HG03520 (cell line): Measurements from ENCODE around the gene UTP14A.
"Not testable (repeated sequence)": the region's sequence is repeated elsewhere in the genome, so short reads cannot be mapped to it uniquely, and the experiment has no call there.

Experiments used
- ATAC-seq: cut with Tn5 transposase; IDR thresholded peaks from one replicate; pipeline ENCODE4 v1.9.1; 2021; ENCODE audit warnings: mild to moderate bottlenecking, moderate library complexity; ENCODE audit not compliant: unreplicated experiment

UTP14A gene

DNA sequence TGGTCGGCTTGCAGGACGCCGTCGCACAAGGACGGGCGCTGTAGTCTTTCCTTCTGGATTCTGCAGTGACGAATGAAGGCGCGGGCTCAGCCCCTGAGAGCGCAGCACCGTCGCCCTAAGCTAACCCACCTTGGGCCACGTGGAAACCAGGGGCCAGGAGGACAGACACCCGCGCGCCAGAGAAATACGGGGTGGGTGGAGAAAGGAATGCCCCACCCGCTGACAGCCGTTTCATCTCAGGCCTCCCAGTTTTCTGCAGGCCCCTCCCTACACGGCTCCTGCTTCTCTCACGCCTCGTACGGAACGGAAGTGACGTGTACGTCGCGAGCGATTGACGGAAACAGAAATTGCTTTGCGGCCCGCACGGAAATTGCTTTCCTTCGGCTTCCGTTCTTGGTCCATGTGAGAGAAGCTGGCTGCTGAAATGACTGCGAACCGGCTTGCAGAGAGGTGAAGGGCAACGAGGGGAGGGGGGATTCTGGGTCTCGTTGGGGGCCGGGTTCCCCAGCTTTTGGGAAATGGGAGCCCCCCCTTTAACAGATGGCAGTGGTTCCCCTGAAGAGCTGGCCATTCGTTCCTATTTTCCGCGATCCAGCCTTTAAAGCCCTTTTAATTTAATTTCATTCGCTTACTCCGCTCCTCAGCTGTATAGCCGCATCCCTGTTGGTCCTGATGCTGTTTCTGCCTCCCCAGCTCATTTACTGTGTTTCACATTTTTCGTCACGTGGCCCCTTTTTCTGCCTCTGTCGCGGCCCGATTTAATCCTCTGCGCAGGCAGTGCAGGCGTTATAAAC lies at the start of gene UTP14A:
Gene UTP14A, plus strand, starts transcription at position 378 of the 794 bp plus-strand sequence. Its CDS starts 47 bp downstream, at position 425.
- peak; percentile 90 for ATAC-seq

DNA sequence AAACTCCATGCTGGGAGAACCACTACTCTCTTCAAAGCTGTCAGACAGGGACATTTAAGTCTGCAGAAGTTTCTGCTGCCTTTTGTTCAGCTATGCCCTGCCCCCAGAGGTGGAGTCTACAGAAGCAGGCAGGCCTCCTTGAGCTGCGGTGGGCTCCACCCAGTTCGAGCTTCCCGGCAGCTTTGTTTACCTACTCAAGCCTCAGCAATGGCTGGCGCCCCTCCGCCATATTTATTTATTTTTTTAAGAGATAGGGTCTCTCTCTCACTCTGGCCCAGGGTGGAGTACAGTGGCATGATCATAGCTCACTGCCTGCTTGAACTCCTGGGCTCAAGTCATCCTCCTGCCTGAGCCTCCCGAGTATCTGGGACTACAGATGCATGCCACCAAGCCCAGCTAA lies 46.8 kb upstream of the UTP14A start:
- ATAC-seq = not testable (repeated sequence)

- ATAC-seq = not testable (repeated sequence)
Measured at GRCh38 chrX:129866321-129866720, 39.6 kb upstream of the UTP14A start.

GRCh38 chrX:129872524-129872923 lies 33.4 kb upstream of the UTP14A start:
- no peak for ATAC-seq

- ATAC-seq = no peak
Measured at GRCh38 chrX:129875669-129876068, 30.3 kb upstream of the UTP14A start.

DNA sequence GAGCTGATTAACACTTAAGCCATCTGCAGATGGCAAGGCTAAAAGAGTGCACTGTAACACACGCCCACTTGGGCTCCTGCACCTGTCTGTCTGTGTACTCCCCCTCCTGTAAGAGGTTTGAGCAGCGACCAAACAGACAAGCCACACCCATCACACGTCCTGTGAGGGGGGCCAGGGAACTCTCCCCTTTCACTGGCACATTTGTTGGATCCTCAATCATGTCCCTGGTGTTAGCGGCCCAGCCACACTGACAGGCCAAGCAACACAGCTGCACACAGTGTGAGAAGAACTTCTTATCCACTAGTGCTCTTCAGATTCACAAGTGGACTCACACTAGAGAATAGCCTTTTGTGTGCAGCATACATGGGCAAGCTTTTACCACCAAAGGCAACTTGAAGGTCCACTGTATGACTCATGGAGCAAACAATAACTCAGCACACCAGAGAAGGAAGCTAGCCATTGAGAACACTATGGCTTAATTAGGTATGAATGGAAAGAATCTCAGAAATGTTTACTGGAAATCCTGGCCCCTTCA lies 29.1 kb upstream of the UTP14A start:
- ATAC-seq = no peak

GRCh38 chrX:129877401-129877800 lies 28.6 kb upstream of the UTP14A start:
- no peak for ATAC-seq

- no peak for ATAC-seq
Measured at GRCh38 chrX:129900054-129900453, 5.9 kb upstream of the UTP14A start.

DNA sequence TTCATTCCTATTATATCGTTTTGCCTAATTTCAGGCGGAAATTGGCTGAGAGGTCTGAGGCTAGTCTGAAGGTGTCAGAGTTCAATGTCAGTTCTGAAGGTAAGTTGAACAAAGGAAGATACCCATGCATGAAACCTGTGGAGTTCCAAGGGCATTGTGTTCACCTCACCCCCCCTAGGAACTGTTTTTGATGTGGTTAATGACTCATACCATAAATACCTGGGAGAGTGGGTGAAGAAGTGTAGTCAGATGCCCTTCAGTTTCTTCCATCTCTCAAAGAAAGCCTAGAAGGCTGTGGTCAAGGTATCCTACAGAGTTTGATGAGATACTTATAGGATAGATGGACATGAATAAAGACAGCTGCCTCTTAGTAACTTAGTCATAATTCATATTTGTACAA lies 2.7 kb downstream of the UTP14A start:
- ATAC-seq = no peak

DNA sequence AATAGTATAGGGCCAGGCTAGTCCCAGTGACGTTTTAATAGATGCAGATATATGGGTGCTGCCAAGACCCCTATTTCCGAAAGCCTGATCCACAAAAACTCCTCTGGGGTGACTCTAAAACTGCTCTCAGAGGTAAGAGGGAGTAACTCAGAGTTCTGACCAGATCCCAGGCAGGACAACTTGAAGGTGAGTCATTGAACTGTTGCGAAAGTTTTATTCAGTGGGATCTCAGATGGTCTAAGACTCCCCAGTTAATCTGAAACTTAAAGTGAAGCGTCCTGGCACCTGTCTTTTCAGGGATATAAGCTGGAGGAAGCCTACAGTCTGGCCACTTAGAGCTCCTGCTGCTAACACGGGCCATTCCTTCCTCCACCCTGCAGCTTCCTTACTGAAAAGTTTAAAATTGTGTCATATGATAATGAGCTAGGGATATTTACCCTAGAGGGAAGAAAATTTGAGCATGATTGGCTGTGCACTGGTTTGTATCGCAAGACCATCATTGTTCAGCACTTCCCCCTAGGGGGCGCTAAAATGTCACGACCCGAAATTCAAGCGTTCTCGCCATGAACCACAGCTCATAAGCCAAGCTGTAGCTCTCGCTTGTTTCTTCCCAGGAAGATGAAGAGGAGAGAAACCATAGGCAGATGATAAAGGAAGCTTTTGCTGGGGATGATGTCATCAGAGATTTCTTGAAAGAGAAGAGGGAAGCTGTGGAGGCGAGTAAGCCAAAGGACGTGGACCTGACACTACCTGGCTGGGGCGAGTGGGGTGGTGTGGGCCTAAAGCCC lies 19.5 kb downstream of the UTP14A start:
- peak; percentile 43 for ATAC-seq

DNA sequence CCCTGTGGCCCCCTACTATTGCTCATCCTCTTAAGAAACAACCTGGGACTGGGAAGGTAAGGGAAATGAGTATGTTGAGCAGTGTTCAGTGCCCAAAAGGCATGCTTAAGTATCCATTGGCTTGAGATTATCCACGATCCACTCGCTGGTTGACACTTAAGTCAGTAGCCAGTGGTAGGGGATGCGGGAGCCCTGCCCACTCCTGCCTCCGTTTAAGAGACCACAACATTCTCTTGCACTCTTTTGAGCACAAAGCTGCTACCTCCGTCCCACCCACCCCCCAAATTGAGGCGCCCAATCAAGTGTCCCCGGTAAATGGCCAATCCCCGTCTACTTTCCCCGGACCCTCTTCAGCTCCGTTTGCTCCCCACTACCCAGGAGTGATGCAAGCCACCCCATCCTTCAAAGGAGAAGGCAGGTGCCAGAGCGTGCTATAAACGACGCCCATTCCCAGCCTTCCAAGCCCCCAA lies 25.0 kb downstream of the UTP14A start:
- no peak for ATAC-seq

- ATAC-seq = peak; percentile 58
Measured at GRCh38 chrX:129931411-129932015, 25.5 kb downstream of the UTP14A start.

DNA sequence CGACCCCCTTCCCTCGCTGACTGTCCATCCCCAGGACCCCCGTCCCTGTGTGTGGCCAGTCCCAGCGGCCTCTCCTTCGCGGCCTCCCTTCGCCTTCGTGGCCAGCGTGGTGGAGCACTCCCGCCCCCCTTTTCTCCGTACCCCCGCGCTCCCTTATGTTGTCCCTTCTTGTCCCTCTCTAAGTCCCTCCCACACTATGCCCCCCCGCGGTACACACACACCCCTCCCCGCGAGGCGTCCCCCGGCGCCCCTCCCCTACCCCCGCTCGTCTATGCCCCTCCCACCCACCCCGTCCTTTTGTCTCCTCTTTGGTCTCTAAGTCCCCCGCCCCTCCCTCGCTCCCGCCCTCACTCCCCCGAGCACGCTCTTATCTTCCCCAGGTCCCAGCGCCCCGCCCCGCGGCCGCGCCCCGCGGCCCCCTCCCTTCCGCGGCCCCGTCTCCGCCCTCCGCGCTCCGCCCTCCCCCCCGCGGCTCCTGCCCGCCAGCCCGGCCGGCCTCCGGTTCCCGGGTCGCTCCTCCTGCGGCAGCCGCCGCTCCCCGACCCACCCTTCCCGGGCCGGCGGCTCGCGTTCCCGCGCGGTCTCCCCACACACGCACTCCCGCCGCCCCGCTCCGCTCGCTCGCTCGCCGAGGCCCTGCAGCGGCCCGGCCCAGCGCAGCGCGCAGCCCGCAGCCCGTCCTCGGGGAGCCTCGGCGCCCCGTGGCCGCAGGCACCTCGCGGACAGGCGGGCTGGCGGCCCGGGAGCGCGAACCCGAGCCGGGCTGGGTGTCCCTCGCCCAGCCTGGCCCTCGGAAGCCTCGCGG lies 26.3 kb downstream of the UTP14A start:
- ATAC-seq = peak; percentile 41

- peak; percentile 13 for ATAC-seq
Measured at GRCh38 chrX:129932821-129933321, 26.9 kb downstream of the UTP14A start.

DNA sequence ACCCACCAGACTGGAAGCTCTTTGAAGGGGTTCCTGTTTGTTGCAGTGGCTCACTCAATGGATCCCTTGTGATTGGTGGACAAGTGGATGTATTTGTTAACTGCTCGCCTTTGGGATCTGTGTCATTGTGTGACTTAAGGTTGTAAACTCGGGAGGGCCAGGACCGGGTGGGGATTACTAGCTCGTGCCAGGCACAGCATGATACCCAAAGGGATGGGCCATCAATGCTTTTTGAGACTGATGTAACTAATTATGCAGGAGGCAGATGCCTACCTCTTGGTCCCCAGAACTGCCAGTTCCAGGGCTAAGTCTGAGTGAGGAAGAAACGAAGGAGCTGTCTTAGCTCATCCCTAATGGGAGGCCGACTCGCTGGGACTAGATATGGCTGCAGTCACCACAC lies 27.7 kb downstream of the UTP14A start:
- ATAC-seq = no peak

DNA sequence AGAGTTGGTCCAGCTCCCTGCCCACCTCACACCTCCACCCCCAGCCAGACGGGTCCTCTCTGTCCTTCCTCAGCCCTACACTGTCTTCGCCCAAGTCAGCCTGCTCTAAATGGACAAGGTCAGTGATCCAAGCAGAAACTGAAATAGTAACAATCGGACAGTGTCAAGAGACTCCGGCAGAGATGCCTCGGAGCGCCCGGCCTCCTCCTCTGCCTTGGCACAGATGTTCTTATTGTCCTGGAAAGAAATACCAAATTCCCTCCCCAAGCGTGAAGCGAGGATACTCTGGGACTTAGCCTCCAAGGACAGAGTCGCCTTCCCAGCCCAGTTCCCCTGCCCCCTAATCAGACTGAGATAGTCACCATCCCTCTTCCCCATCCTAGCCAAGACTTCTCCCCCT lies 28.5 kb downstream of the UTP14A start:
- ATAC-seq = no peak

GRCh38 chrX:129934952-129935351 lies 29.0 kb downstream of the UTP14A start:
- ATAC-seq = no peak

DNA sequence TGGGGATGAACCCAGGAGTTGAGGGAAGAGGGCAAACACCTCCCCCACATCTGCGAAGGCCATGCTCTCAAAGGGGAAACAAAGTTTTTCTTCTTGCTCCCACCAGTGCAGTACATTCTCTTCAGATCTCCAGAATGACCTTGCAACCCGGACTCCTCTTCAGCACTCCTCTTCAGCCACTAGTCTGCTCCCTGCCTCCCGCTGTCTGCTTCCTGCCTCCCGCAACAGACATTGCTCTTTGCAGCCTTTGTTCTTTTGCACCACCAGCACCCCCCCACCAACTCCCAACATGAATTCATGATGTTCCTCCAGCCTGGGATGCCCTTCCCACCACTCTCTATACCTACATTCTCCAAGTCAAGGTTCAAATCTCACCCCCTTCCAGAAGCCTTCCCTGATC lies 32.1 kb downstream of the UTP14A start:
- ATAC-seq = no peak

GRCh38 chrX:129939986-129940385 lies 34.0 kb downstream of the UTP14A start:
- ATAC-seq = no peak

GRCh38 chrX:129940721-129941120 lies 34.8 kb downstream of the UTP14A start:
- no peak for ATAC-seq
